Smooth muscle cell (in vitro differentiated cells): ENCODE results near the gene PLA2G12B. TPM values are rescaled to one million over a fixed set of nuclear protein-coding genes. Genes with fewer than 3 reads are reported as not detected.
"Not testable (repeated sequence)": the region's sequence is repeated elsewhere in the genome, so short reads cannot be mapped to it uniquely, and the experiment has no call there.

Experiments used
- DNase-seq: peaks from one replicate; lab custom pipeline; 2025; ENCODE audit not compliant: unreplicated experiment; lab: John Stamatoyannopoulos, UW
- H2AFZ ChIP-seq: fragments of 200-600 bp; sonication (generic); 2 replicates; pipeline ENCODE4 v1.6.0; 2016; ENCODE audit warnings: antibody characterized with exemption, low read depth, mild to moderate bottlenecking
- H3F3A ChIP-seq: fragments of 200-600 bp; sonication (generic); 2 replicates; pipeline ENCODE4 v1.6.0; 2017; ENCODE audit warnings: antibody characterized with exemption, low read depth
- H3K27ac ChIP-seq: fragments of 200-600 bp; sonication (generic); 2 replicates; pipeline ENCODE4 v1.5.1; 2016; ENCODE audit warnings: low read depth, mild to moderate bottlenecking
- H3K27me3 ChIP-seq: fragments of 200-600 bp; sonication (generic); 2 replicates; pipeline ENCODE4 v1.6.1; 2016; ENCODE audit warnings: low read depth, mild to moderate bottlenecking
- H3K36me3 ChIP-seq: fragments of 200-600 bp; sonication (generic); 2 replicates; pipeline ENCODE4 v1.5.1; 2016; ENCODE audit warnings: low read depth
- H3K4me1 ChIP-seq: fragments of 200-600 bp; sonication (generic); 2 replicates; pipeline ENCODE4 v1.5.1; 2016; ENCODE audit warnings: low read depth
- H3K4me2 ChIP-seq: fragments of 200-600 bp; sonication (generic); 2 replicates; pipeline ENCODE4 v1.6.0; 2016; ENCODE audit warnings: mild to moderate bottlenecking
- H3K4me3 ChIP-seq: fragments of 200-600 bp; sonication (generic); 2 replicates; pipeline ENCODE4 v1.5.1; 2016; ENCODE audit warnings: mild to moderate bottlenecking
- H3K79me2 ChIP-seq: fragments of 200-600 bp; sonication (generic); 2 replicates; pipeline ENCODE4 v1.6.0; 2016; ENCODE audit warnings: low read depth, mild to moderate bottlenecking
- H3K9ac ChIP-seq: fragments of 200-600 bp; sonication (generic); 2 replicates; pipeline ENCODE4 v1.6.0; 2016; ENCODE audit warnings: low read depth
- H3K9me3 ChIP-seq: fragments of 200-600 bp; sonication (generic); replicated peaks from 2 replicates; pipeline ENCODE4 v1.5.1; 2016; ENCODE audit warnings: low read depth
- H4K20me1 ChIP-seq: fragments of 200-600 bp; sonication (generic); 2 replicates; pipeline ENCODE4 v1.6.0; 2016; ENCODE audit warnings: low read depth
- CTCF ChIP-seq: fragments of 200-600 bp; sonication (generic); IDR thresholded peaks from 2 replicates; pipeline ENCODE4 v1.5.1; 2017; ENCODE audit warnings: borderline replicate concordance, mild to moderate bottlenecking, antibody characterized with exemption; ENCODE audit not compliant: insufficient read depth, poor library complexity, severe bottlenecking
- WGBS: methylation state at CpG from one replicate; pipeline ENCODE4 v1.1.7; 2016; ENCODE audit warnings: low lambda C conversion rate; 5-methylcytosine and 5-hydroxymethylcytosine counted together
- polyA plus RNA-seq: library from polyadenylated mRNA; unstranded; fragments of >200 nt; fragmentation: Nextera tagmentation; extraction: Ambion mirVana; gene quantifications from 2 replicates; pipeline ENCODE4 v1.2.1, GENCODE V29; 2016
- total RNA-seq: library from RNA; depleted of rRNA; stranded (reverse); fragments of >200 nt; gene quantifications from 2 replicates; pipeline ENCODE4 v1.2.3, GENCODE V29; 2014

Gene PLA2G12B
- total and polyA plus RNA-seq, 2 experiments from 2014 or later: not detected

- H3K9ac ChIP-seq: no peak overlapping the region
- no peak overlapping the region for H3K27ac ChIP-seq
- H3F3A ChIP-seq: no peaks in the 10 kb centered on the region
- DNase-seq: no peak
- 94% methylated on average over 6 of the region's 6 CpGs for WGBS
- no peaks in the 10 kb centered on the region for H3K4me1 ChIP-seq
- no peaks in the 10 kb centered on the region for H4K20me1 ChIP-seq
- H3K36me3 ChIP-seq: no peaks in the 10 kb centered on the region
- no peaks in the 10 kb centered on the region for H3K27me3 ChIP-seq
- no peak overlapping the region for H3K4me2 ChIP-seq
- no peak overlapping the region for H3K4me3 ChIP-seq
- H2AFZ ChIP-seq: no peak overlapping the region
- no peaks in the 10 kb centered on the region for H3K9me3 ChIP-seq
- no peak for TF ChIP-seq CTCF
- no peaks in the 10 kb centered on the region for H3K79me2 ChIP-seq
These were observed 48.2 kb downstream of the PLA2G12B start for GRCh38 chr10:72906446-72906845.

- Histone ChIP-seq H2AFZ (no peak overlapping the region), H3K4me1 (no peaks in the 10 kb centered on the region), H4K20me1 (no peaks in the 10 kb centered on the region), H3K9me3 (no peaks in the 10 kb centered on the region), H3K79me2 (no peaks in the 10 kb centered on the region), H3K36me3 (no peaks in the 10 kb centered on the region), H3K9ac (no peak overlapping the region), H3K4me2 (no peak overlapping the region), H3K4me3 (no peak overlapping the region), H3K27me3 (no peaks in the 10 kb centered on the region), H3F3A (no peaks in the 10 kb centered on the region), H3K27ac (no peak overlapping the region)
- DNase-seq: no peak
- no peak for TF ChIP-seq CTCF
- 87% methylated on average over 3 of the region's 3 CpGs for WGBS
These were observed 49.8 kb downstream of the PLA2G12B start for GRCh38 chr10:72904806-72905205.

- H3K4me2 ChIP-seq, H2AFZ ChIP-seq, H3K4me1 ChIP-seq, H3K27me3 ChIP-seq, H3K4me3 ChIP-seq, H3K79me2 ChIP-seq, DNase-seq, H3K27ac ChIP-seq, H3K9ac ChIP-seq, H3K9me3 ChIP-seq, H3F3A ChIP-seq, H3K36me3 ChIP-seq, H4K20me1 ChIP-seq: not testable (repeated sequence)
- 89% methylated on average over 15 of the region's 15 CpGs for WGBS
These were observed 50.6 kb downstream of the PLA2G12B start for GRCh38 chr10:72903941-72904446.

- no peaks in the 10 kb centered on the region for H3K4me1 ChIP-seq
- 100% methylated on average over 1 of the region's 1 CpG for WGBS
- no peak for DNase-seq
- no peaks in the 10 kb centered on the region for H3F3A ChIP-seq
- H3K36me3 ChIP-seq: no peaks in the 10 kb centered on the region
- no peak overlapping the region for H3K4me3 ChIP-seq
- H4K20me1 ChIP-seq: no peaks in the 10 kb centered on the region
- no peaks in the 10 kb centered on the region for H3K9me3 ChIP-seq
- H3K9ac ChIP-seq: no peak overlapping the region
- no peaks in the 10 kb centered on the region for H3K27me3 ChIP-seq
- H3K79me2 ChIP-seq: no peaks in the 10 kb centered on the region
- H3K4me2 ChIP-seq: no peak overlapping the region
- H3K27ac ChIP-seq: no peak overlapping the region
- TF ChIP-seq CTCF: no peak
- no peak overlapping the region for H2AFZ ChIP-seq
These were observed 55.1 kb downstream of the PLA2G12B start for GRCh38 chr10:72899545-72899944.
